Astrocyte (in vitro differentiated cells and primary cell): ENCODE measurements around the gene BPI.

Experiments used
- EZH2 ChIP-seq: IDR thresholded peaks from 2 replicates; pipeline ENCODE4 v1.6.1; 2012; ENCODE audit warnings: mild to moderate bottlenecking, low read length, inconsistent platforms; ENCODE audit not compliant: insufficient read depth
- TF ChIP-seq, protein P1 (sequence below): IDR thresholded peaks from 2 replicates; pipeline ENCODE4 v1.5.1; 2011; ENCODE audit warnings: low read depth, mild to moderate bottlenecking, inconsistent platforms, low read length, moderate library complexity; ENCODE audit not compliant: insufficient read depth

DNA sequence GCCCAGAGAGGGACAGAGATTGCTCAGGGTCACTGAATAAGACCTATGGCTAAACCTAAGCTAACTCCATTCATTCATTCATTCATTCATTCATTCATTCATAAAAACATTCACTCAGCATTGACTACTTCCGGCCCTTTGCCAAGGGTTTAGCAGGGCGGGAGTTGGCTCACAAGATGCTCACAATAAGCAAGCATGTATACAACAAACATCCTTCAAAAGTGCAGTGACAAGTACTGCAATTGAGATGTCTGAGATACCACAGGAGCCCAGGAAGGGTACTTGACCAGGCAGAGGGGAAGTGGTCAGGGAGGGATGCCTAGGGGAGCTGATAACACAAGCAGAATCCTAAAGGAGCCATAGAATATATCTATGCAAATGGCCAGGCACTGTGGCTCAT lies 25.2 kb upstream of the BPI start:
- TF ChIP-seq EZH2: no peak
- TF ChIP-seq, protein P1, sequence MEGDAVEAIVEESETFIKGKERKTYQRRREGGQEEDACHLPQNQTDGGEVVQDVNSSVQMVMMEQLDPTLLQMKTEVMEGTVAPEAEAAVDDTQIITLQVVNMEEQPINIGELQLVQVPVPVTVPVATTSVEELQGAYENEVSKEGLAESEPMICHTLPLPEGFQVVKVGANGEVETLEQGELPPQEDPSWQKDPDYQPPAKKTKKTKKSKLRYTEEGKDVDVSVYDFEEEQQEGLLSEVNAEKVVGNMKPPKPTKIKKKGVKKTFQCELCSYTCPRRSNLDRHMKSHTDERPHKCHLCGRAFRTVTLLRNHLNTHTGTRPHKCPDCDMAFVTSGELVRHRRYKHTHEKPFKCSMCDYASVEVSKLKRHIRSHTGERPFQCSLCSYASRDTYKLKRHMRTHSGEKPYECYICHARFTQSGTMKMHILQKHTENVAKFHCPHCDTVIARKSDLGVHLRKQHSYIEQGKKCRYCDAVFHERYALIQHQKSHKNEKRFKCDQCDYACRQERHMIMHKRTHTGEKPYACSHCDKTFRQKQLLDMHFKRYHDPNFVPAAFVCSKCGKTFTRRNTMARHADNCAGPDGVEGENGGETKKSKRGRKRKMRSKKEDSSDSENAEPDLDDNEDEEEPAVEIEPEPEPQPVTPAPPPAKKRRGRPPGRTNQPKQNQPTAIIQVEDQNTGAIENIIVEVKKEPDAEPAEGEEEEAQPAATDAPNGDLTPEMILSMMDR: no peak
